ENCODE data around the gene ASB13.

The ASB13 gene

GRCh38 chr10:5669604-5670003 is 3.2 kb upstream of the ASB13 start:
- DNase-seq (ENCODE audit: low read depth in 3 of 3) = no peak

- DNase-seq (ENCODE audit: low read depth in 3 of 3) = no peak
These were observed 2.0 kb upstream of the ASB13 start for GRCh38 chr10:5668429-5668828.

GRCh38 chr10:5666841-5667630 is 641 bp upstream of the ASB13 start:
- DNase-seq (ENCODE audit: low read depth in 3 of 3) = no peak

GRCh38 chr10:5665373-5666007 is 905 bp downstream of the ASB13 start:
- no peak for DNase-seq (ENCODE audit: low read depth in 3 of 3)

- DNase-seq (ENCODE audit: low read depth in 3 of 3) = no peak
These were observed 2.5 kb downstream of the ASB13 start for GRCh38 chr10:5663692-5664427.

- no peak for DNase-seq (ENCODE audit: low read depth in 3 of 3)
These were observed 3.5 kb downstream of the ASB13 start for GRCh38 chr10:5662708-5663579.

- no peak for DNase-seq (ENCODE audit: low read depth in 3 of 3)
These were observed 5.4 kb downstream of the ASB13 start for GRCh38 chr10:5661043-5661442.

GRCh38 chr10:5659702-5660528 is 6.5 kb downstream of the ASB13 start:
- no peak for DNase-seq (ENCODE audit: low read depth in 3 of 3)

- DNase-seq (ENCODE audit: low read depth in 3 of 3) = no peak
These were observed 7.3 kb downstream of the ASB13 start for GRCh38 chr10:5658871-5659618.

GRCh38 chr10:5656737-5657579 is 9.4 kb downstream of the ASB13 start:
- DNase-seq (ENCODE audit: low read depth in 3 of 3) = no peak

- no peak for DNase-seq (ENCODE audit: low read depth in 3 of 3)
These were observed 11.3 kb downstream of the ASB13 start for GRCh38 chr10:5655121-5655520.

GRCh38 chr10:5654218-5654755 is 12.1 kb downstream of the ASB13 start:
- no peak for DNase-seq (ENCODE audit: low read depth in 3 of 3)

GRCh38 chr10:5652746-5653145 is 13.6 kb downstream of the ASB13 start:
- DNase-seq (ENCODE audit: low read depth in 3 of 3) = no peak

GRCh38 chr10:5651388-5651764 is 15.0 kb downstream of the ASB13 start:
- DNase-seq (ENCODE audit: low read depth in 3 of 3) = no peak

GRCh38 chr10:5650664-5651387 is 15.6 kb downstream of the ASB13 start:
- DNase-seq (ENCODE audit: low read depth in 3 of 3) = no peak

- DNase-seq (ENCODE audit: low read depth in 3 of 3) = no peak
These were observed 16.6 kb downstream of the ASB13 start for GRCh38 chr10:5649746-5650145.

- no peak for DNase-seq (ENCODE audit: low read depth in 3 of 3)
These were observed 17.6 kb downstream of the ASB13 start for GRCh38 chr10:5648494-5649457.

Data from stimulated activated CD4-positive, alpha-beta T cell treated with anti-CD3 and anti-CD28 coated beads, TNF-alpha, amount 100 ng/mL, for 48 hours (primary cell).